Lung (tissue), 16 donors: ENCODE data around the gene ZNF728. TPM values are rescaled to one million over a fixed set of nuclear protein-coding genes. Genes with fewer than 3 reads are reported as not detected.
A peak's percentile ranks its signal among the peaks of the same experiment; 100 is the strongest.

Experiments used
- ATAC-seq: fragments of 200-7000 bp; cut with Tn5 transposase; one replicate; pipeline ENCODE4 v1.9.1; 2020; ENCODE audit warnings: moderate number of reproducible peaks; ENCODE audit not compliant: insufficient read depth, low FRiP score
- DNase-seq, 3 donors: peaks; one replicate each; pipeline ENCODE4 v3.0.0-alpha.2; 2013 to 2017
- H3K27ac ChIP-seq, 2 donors: one replicate each; pipeline ENCODE4 v1.5.1; 2013; ENCODE audit warnings: mild to moderate bottlenecking in 2 of 2, moderate library complexity in 2 of 2, control low read depth in 1 of 2, inconsistent platforms in 1 of 2, low read depth in 1 of 2, low read length in 1 of 2
- H3K27me3 ChIP-seq, 3 donors: one replicate each; pipeline ENCODE4 v1.5.1; 2013; ENCODE audit warnings: low read length in 2 of 3; ENCODE audit not compliant: control insufficient read depth in 3 of 3, insufficient read depth in 3 of 3
- H3K36me3 ChIP-seq, 4 donors: one replicate each; pipeline ENCODE4 v1.5.1; 2013; ENCODE audit warnings: low read length in 4 of 4, mild to moderate bottlenecking in 1 of 4, moderate library complexity in 1 of 4; ENCODE audit not compliant: control insufficient read depth in 4 of 4, insufficient read depth in 4 of 4
- H3K4me1 ChIP-seq, 5 donors: one replicate each; pipeline ENCODE4 v1.5.1; 2013; ENCODE audit warnings: low read length in 5 of 5, mild to moderate bottlenecking in 2 of 5, moderate library complexity in 1 of 5; ENCODE audit not compliant: control insufficient read depth in 5 of 5, insufficient read depth in 5 of 5
- H3K4me3 ChIP-seq: one replicate; pipeline ENCODE4 v1.5.1; 2013; ENCODE audit warnings: mild to moderate bottlenecking, control low read depth, moderate library complexity
- H3K9ac ChIP-seq, 2 donors: one replicate each; pipeline ENCODE4 v1.5.1; 2013; ENCODE audit warnings: low read length in 2 of 2, control low read depth in 1 of 2; ENCODE audit not compliant: insufficient read depth in 1 of 2
- H3K9me3 ChIP-seq, 4 donors: one replicate each; pipeline ENCODE4 v1.5.1; 2013; ENCODE audit warnings: low read length in 3 of 4, mild to moderate bottlenecking in 1 of 4, moderate library complexity in 1 of 4; ENCODE audit not compliant: control insufficient read depth in 4 of 4, insufficient read depth in 3 of 4
- WGBS, 2 donors: extraction: QIAGEN DNeasy Blood & Tissue Kit; methylation state at CpG; one replicate each; pipeline ENCODE4 v1.1.7; 2013; 5-methylcytosine and 5-hydroxymethylcytosine counted together
- long read RNA-seq, 5 donors: transcript quantifications; one replicate each; lab custom pipeline, GENCODE V29; 2026
- polyA plus RNA-seq, 2 donors: library from polyadenylated mRNA; stranded (reverse); fragments of 200-250 nt; gene quantifications; one replicate each; pipeline ENCODE4 v1.2.1, GENCODE V29; 2013
- total RNA-seq, 2 donors: library from RNA; depleted of rRNA in 1 of 2; stranded (reverse); fragments of >200 nt in 1 of 2; gene quantifications; one replicate each; pipeline ENCODE4 v1.2.1, GENCODE V29; 2014 to 2021
- TF ChIP-seq, protein P1 (sequence below): IDR thresholded peaks from 2 replicates; pipeline ENCODE4 v1.5.1; 2012; ENCODE audit warnings: mild to moderate bottlenecking; ENCODE audit errors: control extremely low read depth, extremely low read depth
- donor health status: control.
- donor health status: control.
- donor health status: Bipolar disorder and iron deficiency.
- donor health status: healthy.
- donor health status: DM: yes; HTN: yes; CAD: no.

Gene ZNF728
- total RNA-seq (under 1 TPM in 1 of 2 donors, not detected in 1; 0.61 TPM), polyA plus RNA-seq (under 1 TPM in 1 of 2 donors, not detected in 1; 0.01 TPM)
- long read RNA-seq, donor 1, partial matches to known transcripts = 11 of 11 reads
- long read RNA-seq, donor 1, other reads (novel, unspliced or antisense) = 0 of 11 reads
- long read RNA-seq, donor 2 = 0 reads
- long read RNA-seq, donor 3 = 0 reads
- long read RNA-seq, donor 4 = 0 reads
- long read RNA-seq, donor 5, partial matches to known transcripts = 10 of 10 reads
- long read RNA-seq, donor 5, other reads (novel, unspliced or antisense) = 0 of 10 reads

DNA sequence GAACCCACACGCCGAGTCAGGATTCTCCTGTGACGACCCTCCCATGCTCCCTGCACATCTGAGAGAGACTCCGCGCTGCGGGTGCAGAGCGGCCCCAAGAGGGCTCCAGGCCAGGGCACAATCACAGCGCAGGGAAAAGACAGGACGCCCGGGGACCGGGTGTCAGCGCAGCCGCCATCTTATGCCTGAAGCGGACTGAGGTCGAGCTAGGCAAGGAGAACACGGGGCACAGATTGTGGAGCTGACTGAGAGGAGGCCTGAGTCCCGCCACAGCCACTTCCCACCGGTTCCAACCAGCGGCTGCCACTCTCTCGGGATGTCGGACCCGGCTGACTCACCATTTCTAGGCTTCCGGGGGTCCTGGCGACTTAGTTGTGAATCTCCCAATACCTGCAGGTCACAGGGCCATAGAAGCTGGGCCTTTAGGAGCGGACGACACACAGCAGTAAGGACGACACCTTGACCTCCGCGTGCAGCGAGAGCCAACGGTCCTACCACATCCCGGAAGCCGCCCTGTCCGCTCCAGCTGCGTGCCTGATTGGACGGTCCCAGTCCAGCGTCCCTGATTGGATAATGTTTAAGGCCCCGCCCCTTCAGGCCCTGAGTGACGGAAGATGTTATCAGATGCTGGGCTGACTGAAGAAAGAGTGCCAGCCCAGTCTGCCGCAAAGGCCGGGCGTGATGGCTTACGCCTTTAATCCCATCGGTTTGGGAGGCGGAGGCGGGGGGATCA is at the start of gene ZNF728:
Gene ZNF728, minus strand, starts transcription at position 487 of the 733 bp plus-strand sequence. Its CDS starts 146 bp downstream, at position 341.
- DNase-seq = peak in 1 of 3 donors; percentile 3
- Histone ChIP-seq H3K27ac (peak within 1 kb of the TSS; percentile 45 to 73), H3K9ac (no peak within 1 kb of the TSS), H3K4me3 (peak within 1 kb of the TSS; percentile 18), H3K4me1 (peaks cover 0 to 2% (median 0%) of the 10 kb centered on the region in 5 donors), H3K36me3 (no peaks in the 10 kb centered on the region), H3K9me3 (peaks cover 0 to 16% (median 3%) of the 10 kb centered on the region in 4 donors), H3K27me3 (no peaks in the 10 kb centered on the region)
- WGBS, 2 donors = 12% methylated on average over 46 of the region's 46 CpGs
- TF ChIP-seq, protein P1, sequence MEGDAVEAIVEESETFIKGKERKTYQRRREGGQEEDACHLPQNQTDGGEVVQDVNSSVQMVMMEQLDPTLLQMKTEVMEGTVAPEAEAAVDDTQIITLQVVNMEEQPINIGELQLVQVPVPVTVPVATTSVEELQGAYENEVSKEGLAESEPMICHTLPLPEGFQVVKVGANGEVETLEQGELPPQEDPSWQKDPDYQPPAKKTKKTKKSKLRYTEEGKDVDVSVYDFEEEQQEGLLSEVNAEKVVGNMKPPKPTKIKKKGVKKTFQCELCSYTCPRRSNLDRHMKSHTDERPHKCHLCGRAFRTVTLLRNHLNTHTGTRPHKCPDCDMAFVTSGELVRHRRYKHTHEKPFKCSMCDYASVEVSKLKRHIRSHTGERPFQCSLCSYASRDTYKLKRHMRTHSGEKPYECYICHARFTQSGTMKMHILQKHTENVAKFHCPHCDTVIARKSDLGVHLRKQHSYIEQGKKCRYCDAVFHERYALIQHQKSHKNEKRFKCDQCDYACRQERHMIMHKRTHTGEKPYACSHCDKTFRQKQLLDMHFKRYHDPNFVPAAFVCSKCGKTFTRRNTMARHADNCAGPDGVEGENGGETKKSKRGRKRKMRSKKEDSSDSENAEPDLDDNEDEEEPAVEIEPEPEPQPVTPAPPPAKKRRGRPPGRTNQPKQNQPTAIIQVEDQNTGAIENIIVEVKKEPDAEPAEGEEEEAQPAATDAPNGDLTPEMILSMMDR = no peak
- no peak for ATAC-seq

DNA sequence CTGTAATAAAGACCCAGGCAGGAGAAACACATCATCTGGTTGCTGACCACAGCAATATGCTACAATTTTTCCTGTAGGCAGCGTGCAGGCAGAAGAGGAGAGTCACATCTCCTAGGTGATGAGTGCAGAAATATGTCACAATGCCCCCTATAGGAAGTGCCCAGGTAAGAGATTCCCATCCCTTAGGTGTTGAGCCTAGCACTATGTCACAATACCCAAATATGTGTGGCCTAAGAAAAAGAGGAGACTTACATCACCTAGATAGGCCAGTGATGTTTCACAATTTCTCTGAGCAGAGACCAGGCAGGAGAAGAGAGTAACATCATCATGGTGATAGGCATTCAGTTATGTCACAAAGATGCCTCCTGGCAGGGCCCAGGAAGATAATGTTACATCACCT is 49.4 kb upstream of the ZNF728 start:
- H3K4me3 ChIP-seq = no peak overlapping the region
- H3K4me1 ChIP-seq = no peaks in the 10 kb centered on the region
- H3K27me3 ChIP-seq = no peaks in the 10 kb centered on the region
- TF ChIP-seq, protein P1 = no peak
- no peaks in the 10 kb centered on the region for H3K36me3 ChIP-seq
- H3K27ac ChIP-seq = no peak overlapping the region
- H3K9me3 ChIP-seq = peaks cover 0 to 22% (median 1%) of the 10 kb centered on the region in 4 donors
- DNase-seq (no peak), ATAC-seq (no peak)
- H3K9ac ChIP-seq = no peak overlapping the region
- 29 to 53% methylated on average over 1 of the region's 1 CpG for WGBS, 2 donors

DNA sequence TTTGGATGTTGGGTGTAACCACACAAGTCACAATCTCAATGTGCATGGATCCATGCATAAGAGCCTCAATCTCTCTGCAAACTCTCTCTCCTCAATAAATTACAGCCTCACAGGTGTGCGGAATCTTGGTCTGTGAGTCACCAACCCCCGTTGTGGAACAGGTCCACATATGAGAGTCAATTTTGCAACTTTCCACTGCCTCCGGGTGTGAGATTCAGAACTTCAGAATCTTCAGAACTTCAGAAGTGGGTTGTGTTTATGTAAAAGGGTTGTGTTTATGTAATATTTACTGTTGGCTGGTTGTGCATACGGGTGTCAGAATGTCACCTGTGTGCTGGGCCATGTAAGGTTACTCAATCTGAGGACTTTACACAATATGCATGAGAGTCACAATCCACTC is 46.3 kb upstream of the ZNF728 start:
- Histone ChIP-seq H3K4me3 (no peak overlapping the region), H3K36me3 (no peaks in the 10 kb centered on the region), H3K9ac (no peak overlapping the region), H3K27me3 (no peaks in the 10 kb centered on the region), H3K4me1 (no peaks in the 10 kb centered on the region), H3K27ac (no peak overlapping the region), H3K9me3 (peaks cover 0 to 15% (median 7%) of the 10 kb centered on the region in 4 donors)
- WGBS, 2 donors = 62 to 84% methylated on average over 4 of the region's 4 CpGs
- TF ChIP-seq, protein P1 = no peak
- ATAC-seq = no peak
- no peak for DNase-seq
